ENCODE data around the gene ATP1A1. TPM values are rescaled to one million over a fixed set of nuclear protein-coding genes. Genes with fewer than 3 reads are reported as not detected.

ATP1A1 gene
- total and polyA plus RNA-seq, 2 donors (not counting 3 experiments of a cell fraction or from before 2014, with no cell fraction given) = 263 to 325 TPM

- dilution Hi-C loops (cut with MboI; ENCODE audit: extremely low pct_ligation_motif_present, low sequenced_read_pairs) (no loop called here), intact Hi-C loops (cut with micrococcal nuclease) (no loop called here)
- H3K4me3 ChIP-seq (replicated peaks in 1 of 3; ENCODE audit: insufficient read depth in 1 of 3, low read depth in 1 of 3, low read length in 3 of 3) = no peak overlapping the region
- peaks cover 11% of the 10 kb centered on the region for H3K4me1 ChIP-seq (ENCODE audit: control insufficient read depth, extremely low read depth, insufficient read depth, low read length)
- TF ChIP-seq JUN (IDR thresholded peaks at IDR 0.05; ENCODE audit: borderline replicate concordance, insufficient read depth, insufficient read length, low read depth) = no peak
- no peak for TF ChIP-seq FOS (IDR thresholded peaks at IDR 0.05; ENCODE audit: borderline replicate concordance, insufficient read depth, low read length)
- DNase-seq (ENCODE audit: low read depth, low spot score) = no peak
- H3K9me3 ChIP-seq (replicated peaks; ENCODE audit: control insufficient read depth, insufficient read depth, low read length) = no peaks in the 10 kb centered on the region
- no peaks in the 10 kb centered on the region for H3K36me3 ChIP-seq (ENCODE audit: control insufficient read depth in 2 of 2, extremely low read depth in 1 of 2, insufficient read depth in 2 of 2, low read length in 2 of 2)
- BruUV-seq (replicated peaks) = no TSS peak
- no peak for FAIRE-seq
- H3K27me3 ChIP-seq (ENCODE audit: control insufficient read depth in 2 of 2, insufficient read depth in 2 of 2, low read length in 2 of 2) = no peaks in the 10 kb centered on the region
- H4K20me1 ChIP-seq (replicated peaks; ENCODE audit: control insufficient read depth, extremely low read depth, insufficient read depth, low read length) = no peaks in the 10 kb centered on the region
- H3K79me2 ChIP-seq (ENCODE audit: control insufficient read depth, insufficient read depth, low read length) = no peaks in the 10 kb centered on the region
- no peak overlapping the region for H3K9ac ChIP-seq (replicated peaks; ENCODE audit: extremely low read depth, insufficient read depth, low read length)
- H3K9me1 ChIP-seq (replicated peaks; ENCODE audit: control insufficient read depth, extremely low read depth, insufficient read depth, low read length) = no peaks in the 10 kb centered on the region
- no peak overlapping the region for H2AFZ ChIP-seq (ENCODE audit: low read depth, low read length)
- ChIA-PET CTCF (interaction anchor here (1.7 to 7.5 kb wide), 2 partner anchors 14 to 68 kb away, joined by 3 to 65 read pairs; no protein-coding TSS in a partner anchor), POLR2A (no interaction called here)
- no peak overlapping the region for H3K27ac ChIP-seq (ENCODE audit: insufficient read depth, low read depth, low read length)
- no peak overlapping the region for H3K4me2 ChIP-seq (ENCODE audit: insufficient read depth, low read length)
These were observed 43.9 kb downstream of the ATP1A1 start for GRCh38 chr1:116416854-116417513.

DNA sequence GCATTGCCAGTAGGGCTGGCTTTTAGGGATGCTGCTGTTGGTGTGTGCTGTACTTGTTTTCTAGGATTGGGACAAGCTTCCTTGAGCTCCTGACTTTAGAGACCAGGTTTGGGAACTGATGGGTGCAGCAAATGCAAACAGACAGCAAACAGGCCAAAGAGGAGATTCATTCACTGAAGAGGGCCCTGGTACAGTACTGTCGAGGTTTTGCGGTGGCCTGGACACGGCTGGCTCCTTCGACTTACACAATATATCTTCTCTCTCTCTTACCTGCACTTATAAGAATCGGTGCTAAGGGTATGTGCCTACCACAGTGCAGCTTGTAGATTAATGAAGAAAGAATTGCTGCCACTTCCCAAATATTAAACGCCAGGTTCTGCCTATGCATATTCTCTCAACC, 44.6 kb downstream of the ATP1A1 start:
- Histone ChIP-seq H2AFZ (ENCODE audit: low read depth, low read length) (peak overlapping the region; percentile 100), H3K27ac (ENCODE audit: insufficient read depth, low read depth, low read length) (no peak overlapping the region), H3K9ac (replicated peaks; ENCODE audit: extremely low read depth, insufficient read depth, low read length) (peak overlapping the region; percentile 91), H4K20me1 (replicated peaks; ENCODE audit: control insufficient read depth, extremely low read depth, insufficient read depth, low read length) (no peaks in the 10 kb centered on the region), H3K79me2 (ENCODE audit: control insufficient read depth, insufficient read depth, low read length) (no peaks in the 10 kb centered on the region), H3K4me1 (ENCODE audit: control insufficient read depth, extremely low read depth, insufficient read depth, low read length) (peaks cover 11% of the 10 kb centered on the region), H3K9me3 (replicated peaks; ENCODE audit: control insufficient read depth, insufficient read depth, low read length) (no peaks in the 10 kb centered on the region), H3K4me2 (ENCODE audit: insufficient read depth, low read length) (peak overlapping the region; percentile 90), H3K4me3 (replicated peaks in 1 of 3; ENCODE audit: insufficient read depth in 1 of 3, low read depth in 1 of 3, low read length in 3 of 3) (peak overlapping the region; percentile 61 to 89 (median 80)), H3K9me1 (replicated peaks; ENCODE audit: control insufficient read depth, extremely low read depth, insufficient read depth, low read length) (no peaks in the 10 kb centered on the region), H3K36me3 (ENCODE audit: control insufficient read depth in 2 of 2, extremely low read depth in 1 of 2, insufficient read depth in 2 of 2, low read length in 2 of 2) (no peaks in the 10 kb centered on the region), H3K27me3 (ENCODE audit: control insufficient read depth in 2 of 2, insufficient read depth in 2 of 2, low read length in 2 of 2) (no peaks in the 10 kb centered on the region)
- no peak for DNase-seq (ENCODE audit: low read depth, low spot score)
- TF ChIP-seq EZH2 (IDR thresholded peaks at IDR 0.05; ENCODE audit: borderline replicate concordance, low read depth, low read length, severe bottlenecking) = no peak
- no peak for TF ChIP-seq FOS (IDR thresholded peaks at IDR 0.05; ENCODE audit: borderline replicate concordance, insufficient read depth, low read length)
- no peak for TF ChIP-seq MAX (IDR thresholded peaks at IDR 0.05; ENCODE audit: insufficient read depth, insufficient read length)
- no peak for TF ChIP-seq MYC (IDR thresholded peaks at IDR 0.05; ENCODE audit: low read depth, low read length)
- no peak for TF ChIP-seq CTCF (IDR thresholded peaks at IDR 0.05; ENCODE audit: extremely low read depth in 1 of 2, insufficient read depth in 1 of 2, low read depth in 1 of 2, low read length in 2 of 2)
- no peak for TF ChIP-seq POLR2AphosphoS5 (IDR thresholded peaks at IDR 0.05; ENCODE audit: insufficient read depth, low read depth, low read length)
- no peak for TF ChIP-seq GATA2 (IDR thresholded peaks at IDR 0.05; ENCODE audit: insufficient read depth, insufficient read length, low read depth, low read length)
- CTCF ChIA-PET = interaction anchor here (1.7 to 7.5 kb wide), 2 partner anchors 15 to 68 kb away, joined by 3 to 65 read pairs; no protein-coding TSS in a partner anchor
- POLR2A ChIA-PET = no interaction called here
- dilution Hi-C loops (cut with MboI; ENCODE audit: extremely low pct_ligation_motif_present, low sequenced_read_pairs) = no loop called here
- FAIRE-seq = peak; percentile 63
- intact Hi-C loops (cut with micrococcal nuclease) = loop anchor here (1.0 to 2.0 kb wide), 4 partner anchors 22 to 67 kb away; no protein-coding TSS in a partner anchor
- no TSS peak for BruUV-seq (replicated peaks)
